Left ventricle myocardium inferior (tissue), 1 donor: ENCODE results near the gene HYAL2. TPM values are rescaled to one million over a fixed set of nuclear protein-coding genes. Genes with fewer than 3 reads are reported as not detected.
"Not testable (repeated sequence)": the region's sequence is repeated elsewhere in the genome, so short reads cannot be mapped to it uniquely, and the experiment has no call there.

Source experiments
- DNase-seq: peaks from one replicate; pipeline ENCODE4 v3.0.0-alpha.2; 2020
- H3K27ac ChIP-seq: fragments of 200-600 bp; replicated peaks from 2 replicates; pipeline ENCODE4 v1.8.0; 2021
- H3K27me3 ChIP-seq: fragments of 200-600 bp; 2 replicates; pipeline ENCODE4 v1.8.0; 2021; ENCODE audit warnings: low read depth
- H3K36me3 ChIP-seq: fragments of 200-600 bp; 2 replicates; pipeline ENCODE4 v1.8.0; 2021
- H3K4me1 ChIP-seq: fragments of 200-600 bp; 2 replicates; pipeline ENCODE4 v1.8.0; 2021
- H3K4me3 ChIP-seq: fragments of 200-600 bp; 2 replicates; pipeline ENCODE4 v1.8.0; 2021; ENCODE audit warnings: mild to moderate bottlenecking, moderate library complexity
- H3K9me3 ChIP-seq: fragments of 200-600 bp; replicated peaks from 2 replicates; pipeline ENCODE4 v1.8.0; 2021
- intact Hi-C: fragments of 100-400 bp; cut with micrococcal nuclease; formaldehyde crosslinking; loops from one replicate; pipeline ENCODE4 v1.11.0; 2022
- total RNA-seq: library from RNA; stranded (reverse); fragmentation: NEBNext Ultra II Directional; extraction: Animal tissue kit (Norgen Biotek cat#: 25700); gene quantifications from one replicate; pipeline ENCODE4 v1.2.1, GENCODE V29; 2021
- TF ChIP-seq, protein P1 (sequence below): fragments of 200-600 bp; IDR thresholded peaks from 2 replicates; pipeline ENCODE4 v1.8.0; 2021; ENCODE audit warnings: antibody characterized with exemption, mild to moderate bottlenecking, borderline replicate concordance
- donor health status: DM: no; HTN: yes; CAD: no; lungs with severe emphysema.

Gene HYAL2
- total RNA-seq, 1 donor from 2014 or later = 38.9 TPM

DNA sequence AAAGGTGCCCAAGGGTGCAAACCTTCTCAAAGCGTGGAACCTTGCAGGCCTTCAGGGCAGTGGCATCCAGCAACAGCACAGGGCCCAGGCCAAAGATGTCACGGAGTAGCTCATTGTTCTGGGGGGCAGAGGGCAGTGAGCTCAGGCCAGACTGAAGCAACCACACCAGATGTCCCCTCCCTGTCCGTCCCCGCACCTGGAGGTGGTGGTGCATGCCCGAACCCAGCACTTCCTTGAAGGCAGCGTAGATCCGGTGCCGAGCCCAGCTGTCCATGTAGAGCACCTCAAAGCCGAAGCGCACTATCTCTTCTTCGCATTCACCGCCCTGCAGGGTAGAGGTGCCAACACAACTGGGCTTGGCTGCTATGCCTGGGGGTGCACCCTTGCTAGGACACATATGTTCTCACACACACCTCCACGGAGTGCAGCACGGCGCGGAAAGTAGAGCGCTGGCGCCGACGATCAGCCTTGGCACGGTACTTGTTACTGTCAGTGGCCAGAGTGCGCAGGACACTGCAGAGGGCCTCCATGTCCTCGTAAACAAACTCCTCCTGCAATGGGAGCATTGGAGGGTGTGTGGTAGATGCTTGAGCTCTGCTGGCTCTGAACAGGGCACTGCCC lies 34.0 kb downstream of the HYAL2 start:
- intact Hi-C loops = no loop called here
- peak; percentile 16 for DNase-seq
- Histone ChIP-seq H3K27me3 (no peaks in the 10 kb centered on the region), H3K4me1 (peaks cover 63% of the 10 kb centered on the region), H3K27ac (peak overlapping the region; percentile 86), H3K4me3 (no peak overlapping the region), H3K36me3 (peaks cover 29% of the 10 kb centered on the region), H3K9me3 (no peaks in the 10 kb centered on the region)
- TF ChIP-seq, protein P1, sequence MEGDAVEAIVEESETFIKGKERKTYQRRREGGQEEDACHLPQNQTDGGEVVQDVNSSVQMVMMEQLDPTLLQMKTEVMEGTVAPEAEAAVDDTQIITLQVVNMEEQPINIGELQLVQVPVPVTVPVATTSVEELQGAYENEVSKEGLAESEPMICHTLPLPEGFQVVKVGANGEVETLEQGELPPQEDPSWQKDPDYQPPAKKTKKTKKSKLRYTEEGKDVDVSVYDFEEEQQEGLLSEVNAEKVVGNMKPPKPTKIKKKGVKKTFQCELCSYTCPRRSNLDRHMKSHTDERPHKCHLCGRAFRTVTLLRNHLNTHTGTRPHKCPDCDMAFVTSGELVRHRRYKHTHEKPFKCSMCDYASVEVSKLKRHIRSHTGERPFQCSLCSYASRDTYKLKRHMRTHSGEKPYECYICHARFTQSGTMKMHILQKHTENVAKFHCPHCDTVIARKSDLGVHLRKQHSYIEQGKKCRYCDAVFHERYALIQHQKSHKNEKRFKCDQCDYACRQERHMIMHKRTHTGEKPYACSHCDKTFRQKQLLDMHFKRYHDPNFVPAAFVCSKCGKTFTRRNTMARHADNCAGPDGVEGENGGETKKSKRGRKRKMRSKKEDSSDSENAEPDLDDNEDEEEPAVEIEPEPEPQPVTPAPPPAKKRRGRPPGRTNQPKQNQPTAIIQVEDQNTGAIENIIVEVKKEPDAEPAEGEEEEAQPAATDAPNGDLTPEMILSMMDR = no peak

DNA sequence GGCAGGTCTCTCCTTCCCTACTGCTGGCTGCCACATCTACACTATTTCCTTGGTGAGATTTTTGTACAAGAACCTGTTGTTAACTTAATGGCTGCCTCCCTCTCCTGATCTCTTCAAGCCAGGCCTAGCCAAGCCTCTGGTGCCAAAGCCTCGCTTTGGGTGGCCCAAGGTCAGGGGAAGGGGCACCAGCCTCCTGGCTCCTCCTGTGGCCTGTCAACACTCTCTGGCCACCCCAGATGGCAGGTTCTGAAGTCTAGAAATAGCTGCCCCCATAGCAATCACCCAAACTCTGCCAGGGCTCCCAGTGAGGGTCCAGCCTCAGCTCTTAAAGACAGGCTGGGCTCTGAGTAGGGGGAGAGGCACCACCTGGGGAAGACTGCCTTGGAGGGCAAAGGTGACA lies 35.3 kb downstream of the HYAL2 start:
- Histone ChIP-seq H3K4me1 (peaks cover 53% of the 10 kb centered on the region), H3K27ac (peak overlapping the region; percentile 86)
- intact Hi-C loops = no loop called here

DNA sequence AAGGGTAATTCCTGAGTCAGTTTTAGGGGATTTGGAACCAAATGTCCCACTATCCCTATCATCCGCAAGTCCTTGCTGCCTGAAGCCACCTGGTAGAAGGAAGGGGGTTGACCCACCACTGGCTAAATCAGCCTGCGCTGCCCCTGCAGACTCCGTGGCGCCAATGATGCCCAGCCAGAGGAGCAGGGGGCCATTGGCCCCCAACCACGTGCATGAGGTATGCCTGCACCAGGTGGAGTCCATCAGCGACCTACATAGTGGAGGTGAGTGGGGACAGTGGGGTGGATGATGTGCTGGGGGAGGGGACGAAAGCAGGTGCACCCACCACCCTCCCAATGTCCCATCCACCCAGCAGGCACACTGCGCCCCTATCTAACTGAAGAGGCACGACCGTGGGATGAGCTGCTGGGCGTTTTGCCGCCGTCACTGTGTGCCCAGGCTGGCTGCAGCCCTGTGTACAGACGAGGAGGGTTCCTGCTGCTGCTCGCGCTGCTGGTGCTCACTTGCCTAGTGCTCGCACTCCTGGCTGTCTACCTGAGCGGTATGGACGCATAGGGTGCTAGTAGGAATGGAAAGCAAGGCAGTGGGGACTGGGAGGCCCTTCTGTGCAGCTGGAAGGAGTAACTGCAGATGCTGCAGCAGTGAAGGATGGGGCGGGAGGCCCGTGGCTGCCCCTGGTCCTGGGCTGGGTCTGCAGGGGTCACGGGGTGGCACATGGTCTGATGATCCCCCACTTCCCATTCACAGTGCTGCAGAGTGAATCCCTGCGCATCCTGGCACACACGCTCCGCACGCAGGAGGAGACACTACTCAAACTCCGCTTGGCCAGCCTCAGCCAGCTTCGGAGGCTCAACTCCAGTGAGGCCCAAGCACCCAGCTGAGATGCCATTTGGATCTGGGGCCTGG lies 36.0 kb downstream of the HYAL2 start:
- no peaks in the 10 kb centered on the region for H3K9me3 ChIP-seq
- peak overlapping the region; percentile 9 for H3K4me3 ChIP-seq
- intact Hi-C loops = no loop called here
- H3K27me3 ChIP-seq = no peaks in the 10 kb centered on the region
- H3K36me3 ChIP-seq = peaks cover 29% of the 10 kb centered on the region
- TF ChIP-seq, protein P1 = no peak
- peak overlapping the region; percentile 86 for H3K27ac ChIP-seq
- DNase-seq = peak; percentile 9
- H3K4me1 ChIP-seq = peaks cover 47% of the 10 kb centered on the region

More for the DNA sequence above, 35.3 kb downstream of the HYAL2 start:
- Histone ChIP-seq H3K9me3 (no peaks in the 10 kb centered on the region), H3K36me3 (peaks cover 29% of the 10 kb centered on the region), H3K27me3 (no peaks in the 10 kb centered on the region), H3K4me3 (peak overlapping the region; percentile 9)
- TF ChIP-seq, protein P1 = no peak
- DNase-seq = peak; percentile 63

DNA sequence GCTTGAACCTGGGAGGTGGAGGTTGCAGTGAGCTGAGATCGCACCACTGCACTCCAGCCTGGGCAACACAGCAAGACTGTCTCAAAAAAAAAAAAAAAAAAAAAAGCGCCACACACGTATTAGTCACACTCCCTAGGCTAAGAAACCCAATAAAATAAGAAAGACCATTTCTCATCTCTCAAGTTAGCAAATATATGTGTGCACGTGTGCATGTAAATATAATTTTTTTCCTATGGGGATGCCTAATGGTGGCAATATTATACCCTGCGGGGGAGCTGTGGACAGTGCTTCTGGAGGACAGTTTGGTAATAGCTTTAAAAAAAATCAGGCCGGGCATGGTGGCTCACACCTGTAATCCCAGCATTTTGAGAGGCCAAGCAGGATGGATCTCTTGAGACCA lies 38.4 kb downstream of the HYAL2 start:
- H3K4me1 ChIP-seq = peaks cover 51% of the 10 kb centered on the region

DNA sequence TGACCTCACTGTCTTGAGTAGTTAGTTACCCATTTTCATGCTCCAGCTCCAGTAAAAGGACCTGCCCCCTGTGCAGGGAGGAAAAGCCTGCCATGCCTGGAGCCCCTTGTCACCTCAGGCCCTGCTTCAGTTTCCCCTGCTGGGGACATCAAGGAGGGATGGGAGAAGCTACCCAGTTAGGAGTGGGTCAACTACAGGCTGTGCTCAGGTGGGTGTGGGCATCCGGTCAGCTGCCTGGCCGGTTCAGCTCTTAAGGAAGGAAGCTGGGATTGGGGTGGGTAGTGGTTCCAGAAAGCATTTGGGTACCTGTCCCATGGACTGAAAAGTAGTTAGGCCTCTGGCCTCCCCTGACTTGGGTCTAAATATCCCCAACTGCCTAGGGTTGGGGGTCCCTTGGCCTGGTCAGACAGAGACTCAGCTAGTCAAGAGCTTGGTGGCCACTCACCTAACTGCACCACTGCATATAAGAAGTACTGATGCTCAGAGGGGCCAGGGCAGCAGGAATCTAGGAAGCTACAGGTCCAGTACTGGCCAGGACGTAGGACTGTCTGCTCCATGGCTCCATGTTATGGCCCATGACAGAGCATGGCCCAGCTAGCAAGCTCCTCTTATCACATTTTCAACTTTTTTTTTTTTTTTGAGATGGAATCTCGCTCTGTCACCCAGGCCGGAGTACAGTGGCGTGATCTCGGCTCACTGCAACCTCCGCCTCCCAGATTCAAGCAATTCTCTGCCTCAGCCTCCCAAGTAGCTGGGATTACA lies 43.1 kb downstream of the HYAL2 start:
- Histone ChIP-seq H3K36me3 (no peaks in the 10 kb centered on the region), H3K4me3 (peak overlapping the region; percentile 62), H3K9me3 (no peaks in the 10 kb centered on the region), H3K27me3 (peaks cover 22% of the 10 kb centered on the region), H3K4me1 (peaks cover 44% of the 10 kb centered on the region), H3K27ac (peak overlapping the region; percentile 89)
- no peak for DNase-seq
- intact Hi-C loops = loop anchor here (10.0 kb wide), 1 partner anchor 85 kb away; the partner anchor contains the start of gene GNAT1
- TF ChIP-seq, protein P1 = no peak

More for the DNA sequence above, 38.4 kb downstream of the HYAL2 start:
- intact Hi-C loops, DNase-seq, H3K9me3 ChIP-seq, H3K4me3 ChIP-seq, H3K27me3 ChIP-seq, H3K27ac ChIP-seq: not testable (repeated sequence)
- H3K36me3 ChIP-seq = peaks cover 14% of the 10 kb centered on the region
